ENCODE measurements around the gene E2F4.

E2F4 gene

GRCh38 chr16:67149276-67150046, 42.5 kb upstream of the E2F4 start:
- no peak overlapping the region for H3K9ac ChIP-seq (ENCODE audit: low read length in 5 of 5)
- H3K9me3 ChIP-seq (ENCODE audit: control insufficient read depth in 5 of 5, low read length in 5 of 5), result no peaks in the 10 kb centered on the region
- H3K27me3 ChIP-seq (ENCODE audit: control insufficient read depth in 5 of 5, insufficient read depth in 4 of 5, low read length in 5 of 5), result no peaks in the 10 kb centered on the region
- H3K27ac ChIP-seq (ENCODE audit: low read depth, low read length), result no peak overlapping the region
- peaks cover 0 to 19% (median 12%) of the 10 kb centered on the region in 5 donors for H3K4me1 ChIP-seq (ENCODE audit: control insufficient read depth in 5 of 5, insufficient read depth in 5 of 5, low read length in 5 of 5)
- H3K4me3 ChIP-seq (ENCODE audit: low read depth in 1 of 5, low read length in 5 of 5), result peak overlapping the region in 1 of 5 donors; percentile 73
- H3K36me3 ChIP-seq (ENCODE audit: control insufficient read depth in 5 of 5, insufficient read depth in 5 of 5, low read length in 5 of 5), result peaks cover 0 to 47% (median 42%) of the 10 kb centered on the region in 5 donors

- Histone ChIP-seq H3K9ac (ENCODE audit: low read length in 5 of 5) (peak overlapping the region in 2 of 5 donors; percentile 29 to 72), H3K36me3 (ENCODE audit: control insufficient read depth in 5 of 5, insufficient read depth in 5 of 5, low read length in 5 of 5) (peaks cover 0 to 42% (median 35%) of the 10 kb centered on the region in 5 donors), H3K4me1 (ENCODE audit: control insufficient read depth in 5 of 5, insufficient read depth in 5 of 5, low read length in 5 of 5) (peaks cover 0 to 23% (median 15%) of the 10 kb centered on the region in 5 donors), H3K27ac (ENCODE audit: low read depth, low read length) (no peak overlapping the region), H3K27me3 (ENCODE audit: control insufficient read depth in 5 of 5, insufficient read depth in 4 of 5, low read length in 5 of 5) (no peaks in the 10 kb centered on the region), H3K9me3 (ENCODE audit: control insufficient read depth in 5 of 5, low read length in 5 of 5) (no peaks in the 10 kb centered on the region), H3K4me3 (ENCODE audit: low read depth in 1 of 5, low read length in 5 of 5) (peak overlapping the region in 4 of 5 donors; percentile 58 to 81 (median 72))
These were observed 41.7 kb upstream of the E2F4 start for GRCh38 chr16:67150047-67150832.

- Histone ChIP-seq H3K4me1 (ENCODE audit: control insufficient read depth in 5 of 5, insufficient read depth in 5 of 5, low read length in 5 of 5) (peaks cover 0 to 27% (median 19%) of the 10 kb centered on the region in 5 donors), H3K9ac (ENCODE audit: low read length in 5 of 5) (peak within 1 kb of the TSS in 3 of 5 donors; percentile 29 to 72 (median 32)), H3K4me3 (ENCODE audit: low read depth in 1 of 5, low read length in 5 of 5) (peak within 1 kb of the TSS; percentile 58 to 81 (median 71)), H3K27ac (ENCODE audit: low read depth, low read length) (no peak within 1 kb of the TSS), H3K9me3 (ENCODE audit: control insufficient read depth in 5 of 5, low read length in 5 of 5) (no peaks in the 10 kb centered on the region), H3K27me3 (ENCODE audit: control insufficient read depth in 5 of 5, insufficient read depth in 4 of 5, low read length in 5 of 5) (no peaks in the 10 kb centered on the region), H3K36me3 (ENCODE audit: control insufficient read depth in 5 of 5, insufficient read depth in 5 of 5, low read length in 5 of 5) (peaks cover 0 to 35% (median 28%) of the 10 kb centered on the region in 5 donors)
These were observed 41.0 kb upstream of the E2F4 start, which contains the start of gene B3GNT9 for GRCh38 chr16:67150833-67151396. TSS of gene B3GNT9 (minus strand) at chr16:67150998. CDS start at chr16:67150485, 513 bp downstream.

GRCh38 chr16:67151431-67152097, 40.4 kb upstream of the E2F4 start:
- H3K9me3 ChIP-seq (ENCODE audit: control insufficient read depth in 5 of 5, low read length in 5 of 5), result no peaks in the 10 kb centered on the region
- H3K27ac ChIP-seq (ENCODE audit: low read depth, low read length), result no peak overlapping the region
- H3K4me1 ChIP-seq (ENCODE audit: control insufficient read depth in 5 of 5, insufficient read depth in 5 of 5, low read length in 5 of 5), result peaks cover 0 to 27% (median 19%) of the 10 kb centered on the region in 5 donors
- no peaks in the 10 kb centered on the region for H3K27me3 ChIP-seq (ENCODE audit: control insufficient read depth in 5 of 5, insufficient read depth in 4 of 5, low read length in 5 of 5)
- peaks cover 0 to 28% (median 21%) of the 10 kb centered on the region in 5 donors for H3K36me3 ChIP-seq (ENCODE audit: control insufficient read depth in 5 of 5, insufficient read depth in 5 of 5, low read length in 5 of 5)
- H3K4me3 ChIP-seq (ENCODE audit: low read depth in 1 of 5, low read length in 5 of 5), result peak overlapping the region in 3 of 5 donors; percentile 58 to 73 (median 71)
- peak overlapping the region in 3 of 5 donors; percentile 29 to 72 (median 32) for H3K9ac ChIP-seq (ENCODE audit: low read length in 5 of 5)

- peak overlapping the region in 2 of 5 donors; percentile 39 to 48 for H3K4me3 ChIP-seq (ENCODE audit: low read depth in 1 of 5, low read length in 5 of 5)
- no peaks in the 10 kb centered on the region for H3K27me3 ChIP-seq (ENCODE audit: control insufficient read depth in 5 of 5, insufficient read depth in 4 of 5, low read length in 5 of 5)
- H3K9ac ChIP-seq (ENCODE audit: low read length in 5 of 5), result no peak overlapping the region
- H3K9me3 ChIP-seq (ENCODE audit: control insufficient read depth in 5 of 5, low read length in 5 of 5), result no peaks in the 10 kb centered on the region
- peaks cover 0 to 3% (median 0%) of the 10 kb centered on the region in 5 donors for H3K36me3 ChIP-seq (ENCODE audit: control insufficient read depth in 5 of 5, insufficient read depth in 5 of 5, low read length in 5 of 5)
- no peak overlapping the region for H3K27ac ChIP-seq (ENCODE audit: low read depth, low read length)
- H3K4me1 ChIP-seq (ENCODE audit: control insufficient read depth in 5 of 5, insufficient read depth in 5 of 5, low read length in 5 of 5), result peaks cover 0 to 41% (median 30%) of the 10 kb centered on the region in 5 donors
These were observed 37.2 kb upstream of the E2F4 start for GRCh38 chr16:67154578-67155294.

- H3K36me3 ChIP-seq (ENCODE audit: control insufficient read depth in 5 of 5, insufficient read depth in 5 of 5, low read length in 5 of 5), result peaks cover 0 to 3% (median 0%) of the 10 kb centered on the region in 5 donors
- no peaks in the 10 kb centered on the region for H3K27me3 ChIP-seq (ENCODE audit: control insufficient read depth in 5 of 5, insufficient read depth in 4 of 5, low read length in 5 of 5)
- no peak overlapping the region for H3K27ac ChIP-seq (ENCODE audit: low read depth, low read length)
- H3K4me1 ChIP-seq (ENCODE audit: control insufficient read depth in 5 of 5, insufficient read depth in 5 of 5, low read length in 5 of 5), result peaks cover 0 to 40% (median 31%) of the 10 kb centered on the region in 5 donors
- H3K4me3 ChIP-seq (ENCODE audit: low read depth in 1 of 5, low read length in 5 of 5), result peak overlapping the region in 2 of 5 donors; percentile 39 to 48
- no peak overlapping the region for H3K9ac ChIP-seq (ENCODE audit: low read length in 5 of 5)
- no peaks in the 10 kb centered on the region for H3K9me3 ChIP-seq (ENCODE audit: control insufficient read depth in 5 of 5, low read length in 5 of 5)
These were observed 36.4 kb upstream of the E2F4 start for GRCh38 chr16:67155295-67156142.

GRCh38 chr16:67156143-67156844, 35.7 kb upstream of the E2F4 start:
- H3K27me3 ChIP-seq (ENCODE audit: control insufficient read depth in 5 of 5, insufficient read depth in 4 of 5, low read length in 5 of 5), result no peaks in the 10 kb centered on the region
- no peak overlapping the region for H3K27ac ChIP-seq (ENCODE audit: low read depth, low read length)
- H3K9ac ChIP-seq (ENCODE audit: low read length in 5 of 5), result no peak overlapping the region
- peaks cover 0 to 3% (median 0%) of the 10 kb centered on the region in 5 donors for H3K36me3 ChIP-seq (ENCODE audit: control insufficient read depth in 5 of 5, insufficient read depth in 5 of 5, low read length in 5 of 5)
- no peaks in the 10 kb centered on the region for H3K9me3 ChIP-seq (ENCODE audit: control insufficient read depth in 5 of 5, low read length in 5 of 5)
- peaks cover 0 to 40% (median 31%) of the 10 kb centered on the region in 5 donors for H3K4me1 ChIP-seq (ENCODE audit: control insufficient read depth in 5 of 5, insufficient read depth in 5 of 5, low read length in 5 of 5)
- H3K4me3 ChIP-seq (ENCODE audit: low read depth in 1 of 5, low read length in 5 of 5), result no peak overlapping the region

DNA sequence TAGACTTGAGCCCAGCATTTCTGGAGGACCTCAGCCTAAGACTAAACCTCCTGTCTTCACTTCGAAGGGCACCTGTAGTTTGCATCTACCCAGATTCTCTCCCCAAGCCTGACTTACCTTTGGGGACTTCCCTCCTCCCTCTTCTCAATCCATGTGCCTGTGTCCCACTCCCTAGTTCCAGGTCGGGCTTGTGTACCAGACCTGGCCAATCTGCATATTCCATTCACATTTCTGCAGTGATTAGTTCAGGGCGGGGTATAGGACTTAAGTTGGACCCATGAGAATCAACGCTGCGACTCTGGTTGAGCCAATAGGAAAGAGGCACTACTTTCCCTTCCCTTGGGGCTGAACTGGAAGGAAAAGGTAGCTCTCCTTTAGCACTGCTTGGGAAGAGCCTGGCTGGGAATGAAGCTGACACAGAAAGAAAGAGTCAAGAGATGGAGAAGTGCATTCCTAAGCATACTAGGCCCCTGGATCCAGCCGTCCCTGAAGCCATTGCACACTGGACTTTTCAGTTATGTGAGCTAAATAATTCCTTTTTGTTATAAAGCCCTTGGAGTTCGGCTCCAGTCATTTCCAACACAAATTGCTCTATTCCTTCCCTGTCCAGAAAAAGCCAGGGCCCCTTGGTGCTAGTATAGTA, 34.7 kb upstream of the E2F4 start:
- Histone ChIP-seq H3K4me3 (ENCODE audit: low read depth in 1 of 5, low read length in 5 of 5) (no peak overlapping the region), H3K36me3 (ENCODE audit: control insufficient read depth in 5 of 5, insufficient read depth in 5 of 5, low read length in 5 of 5) (peaks cover 0 to 3% (median 0%) of the 10 kb centered on the region in 5 donors), H3K27me3 (ENCODE audit: control insufficient read depth in 5 of 5, insufficient read depth in 4 of 5, low read length in 5 of 5) (peaks cover 0 to 4% (median 0%) of the 10 kb centered on the region in 5 donors), H3K4me1 (ENCODE audit: control insufficient read depth in 5 of 5, insufficient read depth in 5 of 5, low read length in 5 of 5) (peaks cover 0 to 46% (median 32%) of the 10 kb centered on the region in 5 donors), H3K27ac (ENCODE audit: low read depth, low read length) (no peak overlapping the region), H3K9me3 (ENCODE audit: control insufficient read depth in 5 of 5, low read length in 5 of 5) (no peaks in the 10 kb centered on the region), H3K9ac (ENCODE audit: low read length in 5 of 5) (peak overlapping the region in 1 of 5 donors; percentile 30)
